Mesendoderm (in vitro differentiated cells): ENCODE data around the gene PGAM1.
"Not testable (repeated sequence)": the region's sequence is repeated elsewhere in the genome, so short reads cannot be mapped to it uniquely, and the experiment has no call there.

Experiments used
- DNase-seq: peaks from one replicate; pipeline ENCODE4 v3.0.0; 2013
- H2AK5ac ChIP-seq: 2 replicates; pipeline ENCODE4 v1.6.1; 2013; ENCODE audit warnings: low read length, inconsistent platforms
- H2BK120ac ChIP-seq: 2 replicates; pipeline ENCODE4 v1.6.1; 2013; ENCODE audit warnings: low read depth, mild to moderate bottlenecking, low read length, moderate library complexity, mixed read lengths
- H2BK15ac ChIP-seq: replicated peaks from 2 replicates; pipeline ENCODE4 v1.6.1; 2013; ENCODE audit warnings: low read depth, mild to moderate bottlenecking, moderate library complexity
- H2BK5ac ChIP-seq: 2 replicates; pipeline ENCODE4 v1.6.1; 2013; ENCODE audit warnings: low read length, inconsistent platforms
- H3K18ac ChIP-seq: 2 replicates; pipeline ENCODE4 v1.6.1; 2013; ENCODE audit warnings: mild to moderate bottlenecking, low read length, mixed read lengths
- H3K23ac ChIP-seq: one replicate; pipeline ENCODE4 v1.6.1; 2013; ENCODE audit warnings: low read length
- H3K27ac ChIP-seq: 2 replicates; pipeline ENCODE4 v1.5.1; 2013; ENCODE audit warnings: low read depth, mild to moderate bottlenecking, inconsistent platforms, low read length, moderate library complexity
- H3K27me3 ChIP-seq: 2 replicates; pipeline ENCODE4 v1.6.1; 2013; ENCODE audit warnings: low read length, control low read depth, mild to moderate bottlenecking, inconsistent platforms; ENCODE audit not compliant: insufficient read depth, poor library complexity
- H3K36me3 ChIP-seq: 2 replicates; pipeline ENCODE4 v1.6.1; 2013; ENCODE audit warnings: low read length, inconsistent platforms; ENCODE audit not compliant: control insufficient read depth, insufficient read depth
- H3K4ac ChIP-seq: one replicate; pipeline ENCODE4 v1.6.1; 2013; ENCODE audit warnings: low read depth, mild to moderate bottlenecking, low read length, moderate library complexity
- H3K4me1 ChIP-seq: 2 replicates; pipeline ENCODE4 v1.6.1; 2013; ENCODE audit warnings: low read depth, low read length, inconsistent platforms; ENCODE audit not compliant: control insufficient read depth
- H3K4me2 ChIP-seq: 2 replicates; pipeline ENCODE4 v1.6.1; 2013; ENCODE audit warnings: low read length
- H3K4me3 ChIP-seq: 2 replicates; pipeline ENCODE4 v1.5.1; 2013; ENCODE audit warnings: mild to moderate bottlenecking, low read length
- H3K56ac ChIP-seq: one replicate; pipeline ENCODE4 v1.6.1; 2013; ENCODE audit warnings: low read length
- H3K79me1 ChIP-seq: 2 replicates; pipeline ENCODE4 v1.6.1; 2013; ENCODE audit warnings: low read length, inconsistent platforms
- H3K79me2 ChIP-seq: 2 replicates; pipeline ENCODE4 v1.6.1; 2013; ENCODE audit warnings: mild to moderate bottlenecking, low read length; ENCODE audit not compliant: control insufficient read depth, insufficient read depth
- H3K9ac ChIP-seq: 2 replicates; pipeline ENCODE4 v1.6.1; 2013; ENCODE audit warnings: low read length, inconsistent platforms
- H4K5ac ChIP-seq: one replicate; pipeline ENCODE4 v1.6.1; 2013; ENCODE audit warnings: low read length
- H4K8ac ChIP-seq: one replicate; pipeline ENCODE4 v1.6.1; 2013; ENCODE audit warnings: low read depth, mild to moderate bottlenecking, control low read depth, low read length, moderate library complexity
- WGBS: extraction: QIAGEN DNeasy Blood & Tissue Kit; methylation state at CpG from one replicate; pipeline ENCODE4 v1.1.7; 2013; ENCODE audit warnings: low lambda C conversion rate, missing lambda C conversion rate; ENCODE audit not compliant: insufficient coverage; ENCODE audit errors: extremely low coverage; 5-methylcytosine and 5-hydroxymethylcytosine counted together

The PGAM1 gene

DNA sequence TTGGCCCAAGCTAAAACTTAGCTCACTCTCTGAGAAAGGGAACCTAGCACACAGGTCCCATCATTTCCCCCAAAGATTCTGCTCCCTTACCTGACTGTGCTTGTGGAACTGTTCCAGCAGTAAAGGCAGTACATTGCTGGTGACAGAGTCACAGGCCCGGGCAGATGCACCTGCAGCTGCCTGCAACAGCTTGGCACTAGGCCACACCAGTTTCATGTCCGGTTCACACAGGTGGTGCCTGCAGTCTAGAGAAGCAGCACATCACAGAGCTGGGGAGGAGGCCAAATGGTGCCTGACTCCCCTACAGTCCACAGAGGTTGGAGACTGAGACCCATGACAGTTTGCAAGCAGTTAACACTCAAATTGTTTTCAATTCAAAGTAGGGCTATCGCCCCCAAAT lies 42.2 kb downstream of the PGAM1 start:
- no peak overlapping the region for H3K23ac ChIP-seq
- H3K18ac ChIP-seq = no peak overlapping the region
- no peak overlapping the region for H3K4ac ChIP-seq
- no peak overlapping the region for H2BK120ac ChIP-seq
- no peak overlapping the region for H2BK15ac ChIP-seq
- DNase-seq = no peak
- H4K8ac ChIP-seq = no peak overlapping the region
- H3K36me3 ChIP-seq = peaks cover 24% of the 10 kb centered on the region
- H3K79me2 ChIP-seq = no peaks in the 10 kb centered on the region
- no peak overlapping the region for H3K27ac ChIP-seq
- H2BK5ac ChIP-seq = no peak overlapping the region
- no CpG with 5 or more reads among the region's 3 CpGs for WGBS
- H3K4me2 ChIP-seq = no peak overlapping the region
- H3K27me3 ChIP-seq = no peaks in the 10 kb centered on the region
- no peak overlapping the region for H3K9ac ChIP-seq
- no peak overlapping the region for H4K5ac ChIP-seq
- H3K4me3 ChIP-seq = no peak overlapping the region
- H3K79me1 ChIP-seq = no peaks in the 10 kb centered on the region
- no peaks in the 10 kb centered on the region for H3K4me1 ChIP-seq
- H2AK5ac ChIP-seq = no peak overlapping the region
- H3K56ac ChIP-seq = no peak overlapping the region

DNA sequence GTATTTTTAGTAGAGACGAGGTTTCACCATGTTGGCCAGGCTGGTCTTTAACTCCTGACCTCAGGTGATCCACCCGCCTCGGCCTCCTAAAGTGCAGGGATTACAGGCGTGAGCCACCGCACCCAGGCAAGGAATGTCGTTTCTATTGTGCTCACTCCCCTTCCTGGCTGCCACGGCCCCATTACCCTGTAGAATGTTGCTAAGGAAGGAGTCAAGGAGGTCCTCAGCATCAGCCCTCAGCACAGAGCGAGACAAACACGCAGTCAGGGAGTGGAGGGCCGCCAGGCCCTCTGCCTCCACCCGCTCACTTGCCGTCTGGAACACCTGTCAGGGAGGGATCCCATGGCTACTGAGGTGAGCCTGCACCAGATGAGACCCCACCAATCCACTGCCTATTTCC lies 42.8 kb downstream of the PGAM1 start:
- H2AK5ac ChIP-seq = not testable (repeated sequence)

DNA sequence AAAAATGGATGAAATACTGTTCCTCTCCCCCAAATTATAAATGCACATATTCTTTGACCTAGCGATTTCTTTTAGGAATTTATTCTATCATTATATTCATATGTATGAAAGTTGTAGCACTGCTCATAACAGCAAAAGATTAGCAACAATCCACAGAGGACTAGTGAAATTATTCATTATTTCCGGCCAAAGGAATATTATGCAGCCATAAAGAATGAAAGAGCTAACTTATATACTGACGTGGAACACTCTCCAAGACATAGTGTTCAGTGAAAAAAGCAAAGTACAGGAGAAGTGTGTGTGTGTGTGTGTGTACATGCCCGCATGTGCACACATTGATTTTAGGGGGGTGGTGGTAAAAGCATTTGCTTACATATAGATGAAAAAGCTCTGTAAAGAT lies 48.9 kb downstream of the PGAM1 start:
- Histone ChIP-seq H3K9ac (no peak overlapping the region), H3K18ac (no peak overlapping the region), H3K4me2 (no peak overlapping the region), H2BK120ac (no peak overlapping the region), H3K27me3 (no peaks in the 10 kb centered on the region), H4K5ac (no peak overlapping the region), H3K79me2 (no peaks in the 10 kb centered on the region), H2AK5ac (no peak overlapping the region), H3K4ac (no peak overlapping the region), H4K8ac (no peak overlapping the region), H3K56ac (no peak overlapping the region), H3K36me3 (peaks cover 14% of the 10 kb centered on the region), H3K23ac (no peak overlapping the region), H2BK5ac (no peak overlapping the region), H2BK15ac (no peak overlapping the region), H3K79me1 (peaks cover 4% of the 10 kb centered on the region), H3K27ac (no peak overlapping the region), H3K4me1 (no peaks in the 10 kb centered on the region), H3K4me3 (no peak overlapping the region)
- no peak for DNase-seq
- no CpG with 5 or more reads among the region's 4 CpGs for WGBS

More for the DNA sequence above, 42.8 kb downstream of the PGAM1 start:
- H3K4me1 ChIP-seq, H3K79me1 ChIP-seq, H2BK5ac ChIP-seq, H3K18ac ChIP-seq, H2BK15ac ChIP-seq, H3K4me3 ChIP-seq, H2BK120ac ChIP-seq, H3K79me2 ChIP-seq, H3K4ac ChIP-seq, H3K56ac ChIP-seq, H3K4me2 ChIP-seq, H4K5ac ChIP-seq, H3K27me3 ChIP-seq, H4K8ac ChIP-seq, H3K9ac ChIP-seq, H3K23ac ChIP-seq, H3K27ac ChIP-seq: not testable (repeated sequence)
- no CpG with 5 or more reads among the region's 12 CpGs for WGBS
- peaks cover 23% of the 10 kb centered on the region for H3K36me3 ChIP-seq
- peak; percentile 27 for DNase-seq

DNA sequence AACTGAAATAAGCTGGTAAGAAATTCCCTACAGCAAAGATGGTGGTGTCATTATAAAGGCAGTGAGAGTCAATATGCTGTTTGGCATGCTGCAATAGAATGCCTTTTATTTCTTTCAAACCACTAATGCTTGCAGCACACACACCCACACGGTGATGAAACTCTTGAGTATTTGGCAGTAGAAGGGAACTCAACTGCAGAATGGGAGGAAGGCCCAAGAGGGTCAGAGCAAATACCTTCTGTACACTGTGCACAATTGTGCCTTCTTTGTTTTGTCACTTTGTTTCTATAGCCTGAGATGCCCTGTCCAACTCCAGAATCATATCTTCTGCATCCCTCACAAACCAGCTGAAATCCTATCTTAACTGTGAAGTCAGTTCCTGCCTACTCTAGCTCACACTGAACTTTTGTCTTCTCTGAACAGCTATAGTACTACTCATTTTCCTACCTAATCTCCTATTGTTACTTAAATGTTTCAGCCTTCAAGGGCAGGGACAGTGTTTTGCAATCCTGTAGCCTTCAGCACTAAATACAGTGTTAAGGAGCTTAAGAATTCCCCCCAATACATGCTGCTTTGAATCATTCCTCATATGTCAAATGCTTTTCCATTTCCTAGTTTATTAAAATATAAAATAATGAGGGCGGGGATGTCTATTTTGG lies 50.1 kb downstream of the PGAM1 start:
- Histone ChIP-seq H3K56ac (no peak overlapping the region), H4K8ac (no peak overlapping the region), H3K27me3 (no peaks in the 10 kb centered on the region), H3K79me2 (no peaks in the 10 kb centered on the region), H3K79me1 (peaks cover 4% of the 10 kb centered on the region), H3K36me3 (peaks cover 7% of the 10 kb centered on the region), H3K4me2 (no peak overlapping the region), H3K18ac (no peak overlapping the region), H3K27ac (no peak overlapping the region), H3K23ac (no peak overlapping the region), H3K4me1 (no peaks in the 10 kb centered on the region), H3K9ac (no peak overlapping the region), H3K4ac (no peak overlapping the region), H3K4me3 (no peak overlapping the region), H2BK5ac (no peak overlapping the region), H4K5ac (no peak overlapping the region), H2AK5ac (no peak overlapping the region), H2BK120ac (no peak overlapping the region), H2BK15ac (no peak overlapping the region)
- DNase-seq = no peak
- WGBS = no CpG with 5 or more reads among the region's 2 CpGs

DNA sequence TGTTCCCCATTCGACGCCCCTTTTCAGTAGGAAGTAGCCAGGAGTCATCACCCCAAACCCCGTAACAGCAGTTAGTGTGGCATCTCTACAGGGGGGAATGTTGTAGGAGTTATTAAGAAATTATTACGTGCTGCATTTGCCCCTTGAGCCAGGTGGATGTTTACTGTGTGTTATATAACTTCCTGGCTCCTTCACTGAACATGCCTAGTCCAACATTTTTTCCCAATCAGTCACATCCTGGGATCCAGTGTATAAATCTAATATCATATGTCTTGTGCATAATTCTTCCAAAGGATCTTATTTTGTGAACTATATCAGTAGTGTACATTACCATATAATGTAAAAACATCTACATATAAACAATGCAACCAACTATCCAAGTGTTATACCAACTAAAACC lies 53.4 kb downstream of the PGAM1 start:
- not testable (repeated sequence) for H4K8ac ChIP-seq, H3K9ac ChIP-seq, H3K4me3 ChIP-seq, H3K27ac ChIP-seq, H3K27me3 ChIP-seq, H2AK5ac ChIP-seq, DNase-seq, H2BK5ac ChIP-seq, H3K56ac ChIP-seq, H3K23ac ChIP-seq, H3K79me2 ChIP-seq, H2BK15ac ChIP-seq, H3K4me1 ChIP-seq, H3K18ac ChIP-seq, H3K4me2 ChIP-seq, H4K5ac ChIP-seq, H2BK120ac ChIP-seq, H3K4ac ChIP-seq, H3K79me1 ChIP-seq, H3K36me3 ChIP-seq
- WGBS = no CpG with 5 or more reads among the region's 4 CpGs

DNA sequence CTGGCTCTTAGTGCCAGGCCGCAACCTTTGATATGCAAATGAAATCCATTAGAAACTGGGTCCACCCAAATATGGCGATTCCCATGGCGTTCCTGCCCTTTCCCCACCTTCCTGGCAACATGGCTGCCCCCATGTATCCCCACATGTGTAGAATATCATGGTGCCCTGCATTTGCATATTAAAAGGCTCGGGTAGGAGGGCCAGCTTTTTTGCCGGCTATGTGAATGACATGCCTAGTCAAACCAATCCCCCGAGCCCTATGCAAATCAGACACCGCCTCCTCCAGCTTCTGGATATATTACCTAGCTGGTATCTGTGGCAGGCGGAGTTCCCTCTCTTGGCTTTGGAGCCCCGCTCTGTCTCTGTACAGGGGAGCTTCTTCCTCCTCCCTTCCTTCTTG lies 53.9 kb downstream of the PGAM1 start:
- no peak overlapping the region for H3K9ac ChIP-seq
- H3K4me3 ChIP-seq = no peak overlapping the region
- H3K36me3 ChIP-seq = peaks cover 7% of the 10 kb centered on the region
- no peak overlapping the region for H2BK5ac ChIP-seq
- no peak overlapping the region for H3K56ac ChIP-seq
- no peak overlapping the region for H3K4me2 ChIP-seq
- peaks cover 7% of the 10 kb centered on the region for H3K79me1 ChIP-seq
- no peak overlapping the region for H4K5ac ChIP-seq
- no peak overlapping the region for H3K23ac ChIP-seq
- WGBS = no CpG with 5 or more reads among the region's 9 CpGs
- H2BK120ac ChIP-seq = no peak overlapping the region
- H3K79me2 ChIP-seq = peaks cover 2% of the 10 kb centered on the region
- DNase-seq = peak; percentile 97
- H2AK5ac ChIP-seq = no peak overlapping the region
- H3K27ac ChIP-seq = no peak overlapping the region
- no peak overlapping the region for H3K18ac ChIP-seq
- H2BK15ac ChIP-seq = no peak overlapping the region
- H3K4me1 ChIP-seq = no peaks in the 10 kb centered on the region
- H3K4ac ChIP-seq = no peak overlapping the region
- no peaks in the 10 kb centered on the region for H3K27me3 ChIP-seq
- H4K8ac ChIP-seq = no peak overlapping the region
